DMS 273 (cell line): ENCODE data around the gene FAN1.

Experiments
- DNase-seq: peaks from one replicate; lab custom pipeline; 2025; ENCODE audit not compliant: unreplicated experiment; lab: John Stamatoyannopoulos, UW

Gene FAN1

GRCh38 chr15:30954674-30955073 is 51.0 kb downstream of the FAN1 start:
- no peak for DNase-seq

GRCh38 chr15:30956216-30957124 is 52.8 kb downstream of the FAN1 start:
- no peak for DNase-seq

GRCh38 chr15:30958219-30958618 is 54.5 kb downstream of the FAN1 start:
- no peak for DNase-seq

GRCh38 chr15:30962079-30962478 is 58.4 kb downstream of the FAN1 start:
- DNase-seq, result peak; percentile 89

GRCh38 chr15:30962659-30963058 is 58.9 kb downstream of the FAN1 start:
- DNase-seq, result peak; percentile 56

GRCh38 chr15:30963681-30964080 is 60.0 kb downstream of the FAN1 start:
- no peak for DNase-seq

- DNase-seq, result no peak
These were observed 66.0 kb downstream of the FAN1 start for GRCh38 chr15:30969724-30970123.

- no peak for DNase-seq
These were observed 69.7 kb downstream of the FAN1 start for GRCh38 chr15:30973379-30973778.

GRCh38 chr15:30974112-30974511 is 70.4 kb downstream of the FAN1 start:
- DNase-seq, result no peak

- DNase-seq, result peak; percentile 27
These were observed 74.6 kb downstream of the FAN1 start for GRCh38 chr15:30978328-30978727.

- DNase-seq, result no peak
These were observed 75.7 kb downstream of the FAN1 start for GRCh38 chr15:30979457-30979856.

GRCh38 chr15:30984118-30984517 is 80.4 kb downstream of the FAN1 start:
- no peak for DNase-seq

- DNase-seq, result no peak
These were observed 80.8 kb downstream of the FAN1 start for GRCh38 chr15:30984542-30984941.

GRCh38 chr15:30985081-30985531 is 81.4 kb downstream of the FAN1 start:
- no peak for DNase-seq

GRCh38 chr15:30990036-30990435 is 86.3 kb downstream of the FAN1 start:
- DNase-seq, result peak; percentile 14

- no peak for DNase-seq
These were observed 86.9 kb downstream of the FAN1 start for GRCh38 chr15:30990446-30991254.

GRCh38 chr15:30991255-30992235 is 87.8 kb downstream of the FAN1 start, which contains the start of gene MTMR10:
Gene MTMR10 (minus strand): TSS chr15:30991628. CDS start chr15:30991506, 122 bp downstream.
- peak; percentile 88 for DNase-seq

GRCh38 chr15:30992249-30992864 is 88.6 kb downstream of the FAN1 start:
- DNase-seq, result peak; percentile 51
